DMS79 treated with DMSO at 0.1 percent for 48 hours (cell line): ENCODE results near the gene RPS4Y1.
"Not testable (repeated sequence)": the region's sequence is repeated elsewhere in the genome, so short reads cannot be mapped to it uniquely, and the experiment has no call there.

Experiments used
- DNase-seq: peaks from one replicate; lab custom pipeline; 2025; lab: John Stamatoyannopoulos, UW

The RPS4Y1 gene

DNA sequence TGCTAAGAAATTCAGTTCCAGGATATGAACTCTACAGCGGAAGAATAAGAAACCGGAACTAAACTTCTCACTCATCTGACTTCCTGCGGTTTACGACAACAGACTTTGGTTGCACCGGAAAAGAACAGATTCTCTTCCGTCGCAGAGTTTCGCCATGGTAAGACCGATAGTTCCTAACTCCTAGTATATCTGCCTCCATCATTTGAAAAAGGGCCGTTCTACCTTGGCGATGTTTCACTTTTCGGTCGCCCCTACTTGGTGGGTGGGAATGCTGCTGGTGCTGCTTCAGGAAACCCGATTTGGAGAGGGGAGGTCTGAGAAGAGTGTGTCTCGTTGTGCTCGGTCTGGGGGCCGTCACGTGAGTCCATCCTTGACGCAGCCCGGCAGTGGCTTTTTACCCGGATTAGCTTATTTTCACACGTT lies at the start of gene RPS4Y1:
Gene RPS4Y1, plus strand, starts transcription at position 132 of the 423 bp plus-strand sequence. Its CDS starts 23 bp downstream, at position 155.
- peak; percentile 21 for DNase-seq

DNA sequence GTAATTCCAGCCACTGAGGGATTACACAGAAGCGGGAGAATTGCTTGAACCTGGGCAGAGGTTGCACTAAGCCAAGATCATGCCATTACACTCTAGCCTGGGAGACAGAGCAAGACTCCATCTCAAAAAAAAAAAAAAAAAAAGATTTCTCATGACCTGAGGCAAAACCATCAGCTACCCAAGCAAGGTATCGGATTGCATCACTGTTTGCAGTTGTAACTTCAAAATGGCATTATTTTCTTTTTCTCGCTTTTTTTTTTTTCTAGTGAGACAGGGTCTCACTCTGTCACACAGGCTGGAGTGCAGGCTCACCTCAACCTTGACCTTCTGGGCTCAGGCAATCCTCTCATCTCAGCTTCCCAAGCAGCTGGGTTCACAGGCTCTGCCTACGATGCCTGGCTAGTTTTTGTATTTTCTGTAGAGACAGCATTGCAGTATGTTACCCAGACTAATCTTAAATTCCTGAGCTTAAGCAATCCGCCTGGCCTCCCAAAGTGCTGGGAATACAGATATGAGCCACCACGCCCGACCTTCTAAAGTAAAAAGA lies 44.4 kb upstream of the RPS4Y1 start:
- DNase-seq: no peak

DNA sequence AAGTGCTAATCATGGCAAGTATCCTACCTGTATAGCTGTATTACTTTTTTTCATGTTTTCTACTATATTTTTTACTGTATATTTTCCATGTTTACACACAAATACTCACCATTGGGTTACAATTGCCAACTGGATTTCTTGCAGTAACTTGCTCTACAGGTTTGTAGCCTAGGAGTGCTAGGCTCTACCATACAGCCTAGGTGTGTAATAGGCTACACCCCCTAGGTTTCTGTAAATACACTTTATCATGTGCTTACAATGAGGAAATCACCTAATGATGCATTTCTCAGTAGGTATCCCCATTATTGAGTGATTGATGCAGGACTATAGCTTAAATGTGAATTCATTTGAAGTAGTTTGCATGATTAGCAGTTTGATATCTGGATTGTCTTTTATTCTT lies 43.4 kb upstream of the RPS4Y1 start:
- no peak for DNase-seq

DNA sequence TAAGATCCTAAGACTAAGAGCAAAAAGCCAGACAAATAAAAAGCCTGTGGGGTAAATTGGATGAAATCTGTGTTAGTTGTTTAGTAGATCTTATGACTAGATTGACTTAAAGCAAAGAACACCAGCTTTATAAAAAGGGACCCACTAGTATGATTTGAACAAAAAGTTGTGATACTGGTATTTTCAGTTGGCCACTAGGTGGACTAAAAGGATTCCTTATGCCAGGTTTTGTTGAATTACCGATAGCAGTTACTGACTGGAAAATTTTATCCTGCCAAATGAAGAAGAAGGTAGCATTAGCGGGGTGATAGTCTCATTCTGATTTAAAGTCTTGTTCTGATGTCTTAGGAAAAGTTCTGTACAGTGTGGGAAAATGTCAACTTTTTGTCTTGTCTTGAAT lies 41.2 kb upstream of the RPS4Y1 start:
- no peak for DNase-seq

DNA sequence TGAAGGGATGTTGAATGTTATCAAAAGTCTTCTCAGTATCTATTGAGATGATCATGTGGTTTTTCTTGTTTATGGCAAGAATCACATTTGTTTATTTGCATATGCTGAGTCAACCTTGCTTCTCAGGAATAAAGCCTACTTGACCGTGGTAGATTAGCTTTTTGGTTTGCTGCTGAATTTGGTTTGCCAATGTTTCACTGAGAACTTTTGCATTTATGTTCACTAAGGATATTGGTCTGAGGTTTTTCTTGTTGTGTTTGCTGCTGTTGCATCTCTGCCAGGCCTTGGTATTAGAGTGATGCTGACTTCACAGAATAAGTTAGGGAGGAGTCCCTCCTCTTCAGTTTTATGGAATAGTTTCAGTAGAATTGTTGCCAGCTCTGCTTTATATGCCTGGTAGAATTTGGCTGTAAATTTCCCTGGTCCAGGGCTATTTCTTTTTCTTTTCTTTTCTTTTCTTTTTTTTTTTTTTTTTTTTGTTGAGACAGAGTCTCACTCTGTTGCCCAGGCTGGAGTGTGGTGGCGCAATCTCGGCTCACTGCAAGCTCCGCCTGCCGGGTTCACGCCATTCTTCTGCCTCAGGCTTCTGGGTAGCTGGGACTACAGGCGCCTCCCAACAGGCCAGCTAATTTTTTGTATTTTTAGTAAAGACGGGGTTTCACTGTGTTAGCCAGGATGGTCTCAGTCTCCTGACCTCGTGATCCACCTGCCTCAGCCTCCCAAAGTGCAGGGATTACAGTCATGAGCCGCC lies 24.1 kb upstream of the RPS4Y1 start:
- DNase-seq: not testable (repeated sequence)

DNA sequence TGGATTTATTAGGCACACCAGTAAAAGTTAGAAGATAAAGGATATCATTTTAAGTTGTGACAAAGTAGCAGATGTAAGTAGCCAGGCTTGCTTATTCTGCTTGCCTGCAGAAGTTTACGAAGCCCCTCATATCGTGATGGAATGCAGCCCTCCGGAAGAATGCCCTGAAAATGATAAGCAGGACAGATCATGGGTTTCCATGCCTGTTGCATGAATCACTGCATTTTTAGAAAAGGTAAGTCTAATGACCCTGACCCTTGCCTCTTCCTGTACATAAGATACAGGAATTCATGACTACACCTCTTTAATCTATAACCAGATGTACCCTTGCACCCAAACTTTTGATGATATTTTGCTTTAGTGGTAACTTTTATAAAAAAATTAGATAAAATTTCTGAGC lies 16.9 kb upstream of the RPS4Y1 start:
- no peak for DNase-seq

DNA sequence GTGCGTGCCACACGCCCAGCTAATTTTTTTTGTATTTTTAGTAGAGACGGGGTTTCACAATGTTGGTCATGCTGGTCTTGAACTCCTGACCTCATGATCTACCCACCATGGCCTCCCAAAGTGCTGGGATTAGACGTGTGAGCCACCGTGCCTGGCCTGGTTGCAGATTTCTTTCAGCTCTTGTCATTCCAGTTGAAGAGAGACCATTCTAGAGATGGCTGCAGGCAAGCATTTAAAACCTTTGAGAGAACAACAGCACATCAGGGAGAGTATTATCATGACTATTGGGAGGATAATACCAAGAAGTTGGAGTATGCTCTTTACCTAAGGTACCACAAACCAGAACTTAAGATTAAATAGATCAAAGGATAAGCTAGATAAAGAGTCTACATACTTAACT lies 12.9 kb upstream of the RPS4Y1 start:
- no peak for DNase-seq

DNA sequence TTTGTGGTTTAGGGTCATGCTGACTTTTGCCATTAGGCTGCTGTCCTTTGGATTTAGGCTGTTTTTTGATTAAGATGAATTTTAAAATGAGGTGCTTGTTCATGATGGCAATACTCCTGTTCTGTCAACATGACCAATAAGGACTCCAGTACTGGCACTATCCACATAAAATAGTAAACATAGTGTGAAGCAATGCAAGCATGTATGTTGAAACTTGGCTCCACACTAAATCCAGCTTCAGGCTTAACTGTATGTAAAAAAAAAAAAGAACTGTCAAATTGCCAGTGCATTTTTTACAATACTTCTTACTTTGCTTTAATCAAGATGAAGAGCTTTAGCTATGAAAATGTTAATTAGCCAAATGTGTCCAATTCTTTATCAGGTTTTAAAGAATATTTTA lies 6.2 kb upstream of the RPS4Y1 start:
- no peak for DNase-seq

DNA sequence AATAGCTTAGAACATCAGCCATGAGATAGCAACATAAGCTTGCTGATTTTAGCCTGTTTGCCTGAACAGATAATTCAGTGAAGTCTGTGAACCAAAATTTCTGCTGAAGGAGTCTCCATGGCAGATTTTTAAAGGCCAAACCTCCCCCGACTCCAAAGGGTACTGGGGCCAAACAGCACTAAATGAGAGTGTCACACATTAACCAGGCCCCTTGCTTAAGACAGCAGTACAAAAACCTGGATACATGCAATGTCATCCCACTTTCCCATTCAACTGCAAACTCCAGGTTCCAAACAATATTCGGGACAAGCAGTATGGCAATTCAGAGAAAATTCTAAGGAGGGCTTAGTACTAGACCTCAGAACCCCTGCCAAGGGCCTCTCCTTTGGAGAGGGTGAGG lies 4.3 kb upstream of the RPS4Y1 start:
- no peak for DNase-seq

DNA sequence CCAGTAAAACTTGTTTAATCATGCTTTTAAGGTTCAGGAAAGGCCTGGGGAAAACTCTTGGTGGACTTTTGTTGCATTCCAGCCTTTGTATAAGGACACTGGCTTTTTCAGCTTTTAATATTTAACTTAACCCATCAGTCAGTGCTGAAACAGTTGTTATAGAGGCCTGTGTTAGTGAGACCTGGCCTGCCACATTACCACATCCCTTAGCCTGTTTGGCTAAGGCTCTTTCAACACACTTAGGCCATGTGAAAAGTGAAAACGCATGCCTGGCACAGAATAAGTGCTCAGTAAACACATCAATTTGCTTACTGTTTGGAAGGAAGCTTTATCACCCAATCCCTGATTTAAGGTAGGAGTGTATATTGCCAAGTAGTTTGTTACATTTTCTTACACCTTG lies 3.5 kb upstream of the RPS4Y1 start:
- DNase-seq: no peak

DNA sequence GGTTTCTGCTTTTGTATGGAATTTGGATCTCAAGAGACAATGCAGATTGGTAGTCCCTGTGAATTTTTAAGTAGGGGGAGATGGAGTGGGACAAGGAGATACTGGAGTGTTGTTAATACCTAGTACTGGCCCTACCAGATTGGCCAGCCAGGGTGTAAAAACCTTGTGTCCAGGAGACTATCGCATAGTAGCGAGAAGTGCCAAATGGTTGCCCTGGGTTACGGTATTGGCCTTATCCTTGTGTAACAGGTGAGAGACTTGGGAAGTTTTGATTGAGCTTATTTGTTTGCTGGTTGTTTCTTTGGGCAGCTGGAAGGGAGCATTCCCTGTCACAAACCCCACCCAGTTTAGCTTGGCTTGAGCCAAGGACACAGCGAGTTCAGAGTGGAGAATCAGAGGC lies 5.4 kb downstream of the RPS4Y1 start:
- no peak for DNase-seq

DNA sequence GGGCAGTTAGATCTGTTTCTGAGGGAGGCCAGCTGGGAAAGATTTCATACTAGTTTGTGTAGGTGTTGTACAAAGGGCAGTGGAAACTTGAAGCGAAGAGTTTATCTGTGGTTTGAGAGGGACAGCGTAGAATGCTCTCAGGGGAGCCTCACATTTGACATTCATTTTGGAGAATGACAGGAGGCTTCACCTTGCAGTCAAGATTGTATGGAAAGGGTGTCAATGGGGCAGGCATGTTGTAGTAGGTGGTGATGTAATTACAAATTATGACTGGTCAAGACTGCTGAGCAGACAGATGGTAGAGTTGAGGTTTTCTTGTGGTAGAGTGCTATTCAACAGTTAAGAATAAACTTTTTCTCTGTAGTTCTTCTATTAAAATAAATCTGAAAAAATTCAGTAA lies 7.0 kb downstream of the RPS4Y1 start:
- no peak for DNase-seq

DNA sequence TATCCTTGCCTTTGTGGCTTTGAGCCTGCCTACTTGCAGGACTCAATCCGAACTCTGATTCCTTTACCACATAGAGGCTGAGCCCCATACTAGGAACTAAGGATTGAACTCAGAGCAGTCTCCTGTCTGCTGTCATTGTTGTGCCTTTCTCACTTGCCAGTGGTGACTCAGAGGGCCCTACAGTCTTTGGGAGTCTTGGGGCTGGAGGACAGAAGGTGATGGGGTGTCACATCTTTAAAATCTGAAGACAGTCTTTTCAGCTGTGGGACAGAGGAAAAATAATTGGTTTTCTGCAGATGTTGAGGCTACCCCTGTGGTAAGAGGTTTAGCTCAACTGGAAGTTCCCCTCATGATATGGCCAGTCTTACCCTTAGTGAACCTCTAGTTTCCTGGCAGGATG lies 8.0 kb downstream of the RPS4Y1 start:
- DNase-seq: no peak

DNA sequence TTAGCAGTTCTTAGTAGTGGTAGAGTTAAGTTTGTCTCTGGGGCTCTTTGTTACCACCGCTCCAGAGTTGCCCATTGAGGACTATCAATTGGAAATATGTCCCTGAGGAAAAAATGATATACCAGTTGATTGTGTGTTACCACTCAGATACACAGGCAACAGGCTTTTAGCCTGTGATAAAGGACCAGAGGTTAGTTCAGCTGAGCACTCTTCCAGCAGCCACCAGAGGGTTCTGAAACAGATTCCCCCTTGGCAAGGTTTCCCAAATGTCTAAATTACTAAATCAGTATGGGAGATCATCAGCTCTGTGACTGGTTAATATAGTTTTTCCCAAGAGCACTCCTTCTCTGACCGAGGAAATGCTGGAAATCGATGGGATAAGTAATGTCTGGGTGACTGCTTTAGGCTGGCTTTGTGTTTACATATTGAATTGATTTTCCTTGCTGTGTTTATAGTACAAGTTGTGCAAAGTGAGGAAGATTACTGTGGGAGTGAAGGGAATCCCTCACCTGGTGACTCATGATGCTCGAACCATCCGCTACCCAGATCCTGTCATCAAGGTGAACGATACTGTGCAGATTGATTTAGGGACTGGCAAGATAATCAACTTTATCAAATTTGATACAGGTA lies 12.9 kb downstream of the RPS4Y1 start:
- DNase-seq: no peak

DNA sequence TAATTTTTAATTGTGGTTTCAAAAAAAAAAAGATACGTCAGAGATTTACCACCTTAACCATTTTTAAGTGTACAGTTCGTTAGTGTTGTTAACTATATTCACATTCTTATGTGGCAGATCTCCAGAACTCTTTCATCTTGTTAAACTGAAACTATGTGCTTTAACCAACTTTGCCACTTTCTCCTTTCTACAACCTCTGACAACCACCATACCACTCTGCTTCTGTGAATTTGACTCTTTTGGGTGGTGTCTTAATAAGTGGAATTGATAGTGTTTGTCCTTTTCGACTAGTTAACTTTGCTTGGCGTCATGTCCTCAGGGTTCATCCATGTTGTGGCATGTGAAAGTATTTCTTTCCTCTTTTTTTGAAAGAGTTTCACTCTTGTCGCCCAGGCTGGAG lies 15.7 kb downstream of the RPS4Y1 start:
- DNase-seq: no peak

DNA sequence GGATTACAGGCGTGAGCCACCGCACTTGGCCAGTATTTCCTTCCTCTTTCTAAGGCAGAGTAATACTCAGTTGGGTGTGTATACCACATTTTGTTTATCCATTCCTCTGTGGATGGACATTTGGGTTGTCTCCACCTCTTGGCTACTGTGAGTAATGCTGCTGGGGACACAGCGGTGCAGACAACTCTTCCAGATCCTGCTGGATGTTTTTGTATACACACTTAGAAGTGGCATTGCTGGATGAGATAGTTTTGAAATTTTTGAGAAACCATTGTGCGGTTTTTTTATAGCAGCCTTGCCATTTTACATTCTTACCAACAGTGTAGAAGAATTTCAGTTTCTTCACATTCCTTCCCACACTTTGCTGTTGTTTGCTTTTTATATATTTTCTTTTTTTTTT lies 16.3 kb downstream of the RPS4Y1 start:
- DNase-seq: no peak

DNA sequence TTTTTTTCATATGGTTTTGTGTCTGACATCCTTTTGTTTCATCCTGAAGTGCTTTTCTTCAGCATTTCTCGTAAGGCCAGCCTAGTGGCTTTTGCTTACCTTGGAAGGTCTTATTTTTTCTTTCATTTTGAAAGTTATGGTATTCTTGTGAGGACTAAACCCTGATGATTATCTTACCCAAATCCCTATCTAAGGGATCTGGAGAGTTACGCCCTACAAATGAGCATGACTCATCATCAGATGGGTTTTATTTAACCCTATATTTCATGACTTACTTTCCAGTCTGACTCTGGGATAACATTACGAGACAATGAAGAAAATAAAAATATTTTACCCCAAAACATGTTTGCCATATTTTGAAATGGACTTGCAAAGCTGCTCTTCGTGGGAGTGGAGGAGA lies 18.4 kb downstream of the RPS4Y1 start:
- DNase-seq: no peak

DNA sequence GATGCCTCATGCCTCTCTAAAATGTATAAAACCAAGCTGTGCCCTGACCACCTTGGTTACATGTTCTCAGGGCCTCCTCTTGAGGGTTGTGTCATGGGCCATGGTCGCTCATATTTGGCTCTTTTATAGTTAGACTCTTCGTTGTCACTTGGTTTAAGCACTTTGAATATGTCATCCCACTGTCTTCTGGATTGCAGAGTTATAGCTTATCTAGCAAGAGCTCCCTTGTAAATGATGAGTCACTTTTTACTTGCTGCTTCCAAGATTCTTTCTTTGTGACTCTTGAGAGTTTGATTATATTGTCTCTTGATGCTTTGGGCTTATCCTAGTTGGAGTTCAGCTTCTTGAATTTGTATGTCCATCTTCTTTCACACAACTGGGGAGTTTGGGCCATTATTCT lies 19.1 kb downstream of the RPS4Y1 start:
- DNase-seq: no peak

DNA sequence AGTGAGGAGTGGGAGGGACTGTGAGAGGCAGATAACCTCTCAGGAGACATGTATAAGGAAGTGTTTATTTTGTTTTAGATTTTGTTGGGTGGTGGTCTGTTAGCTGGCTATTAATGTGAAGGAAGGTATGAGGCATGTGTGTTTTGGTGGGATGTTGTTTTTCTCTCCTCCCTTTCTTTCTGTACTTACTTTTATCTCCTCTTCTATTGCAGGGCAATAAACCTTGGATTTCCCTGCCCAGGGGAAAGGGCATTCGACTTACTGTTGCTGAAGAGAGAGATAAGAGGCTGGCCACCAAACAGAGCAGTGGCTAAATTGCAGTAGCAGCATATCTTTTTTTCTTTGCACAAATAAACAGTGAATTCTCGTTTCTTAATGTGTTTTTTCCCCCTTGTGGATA lies 25.2 kb downstream of the RPS4Y1 start:
- DNase-seq: no peak

DNA sequence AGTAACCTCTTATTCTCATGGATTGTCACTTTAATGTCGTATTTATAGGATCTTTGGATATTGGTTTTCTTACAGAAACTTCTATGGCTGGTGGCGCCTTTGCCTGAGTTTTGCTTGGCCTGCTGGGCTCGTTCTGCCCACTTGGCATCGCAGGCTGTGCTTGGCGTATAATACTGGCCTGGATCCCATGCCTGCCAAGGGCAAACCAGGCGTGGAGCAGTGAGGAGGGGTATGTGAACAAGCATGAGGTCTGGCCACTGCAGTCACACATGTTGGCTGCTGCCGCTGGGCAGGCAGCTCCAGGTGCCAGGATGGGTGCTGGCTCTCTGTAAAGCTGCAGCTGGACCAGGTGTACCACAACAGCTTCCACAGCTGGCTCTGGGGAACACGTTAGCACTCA lies 26.1 kb downstream of the RPS4Y1 start:
- DNase-seq: no peak

DNA sequence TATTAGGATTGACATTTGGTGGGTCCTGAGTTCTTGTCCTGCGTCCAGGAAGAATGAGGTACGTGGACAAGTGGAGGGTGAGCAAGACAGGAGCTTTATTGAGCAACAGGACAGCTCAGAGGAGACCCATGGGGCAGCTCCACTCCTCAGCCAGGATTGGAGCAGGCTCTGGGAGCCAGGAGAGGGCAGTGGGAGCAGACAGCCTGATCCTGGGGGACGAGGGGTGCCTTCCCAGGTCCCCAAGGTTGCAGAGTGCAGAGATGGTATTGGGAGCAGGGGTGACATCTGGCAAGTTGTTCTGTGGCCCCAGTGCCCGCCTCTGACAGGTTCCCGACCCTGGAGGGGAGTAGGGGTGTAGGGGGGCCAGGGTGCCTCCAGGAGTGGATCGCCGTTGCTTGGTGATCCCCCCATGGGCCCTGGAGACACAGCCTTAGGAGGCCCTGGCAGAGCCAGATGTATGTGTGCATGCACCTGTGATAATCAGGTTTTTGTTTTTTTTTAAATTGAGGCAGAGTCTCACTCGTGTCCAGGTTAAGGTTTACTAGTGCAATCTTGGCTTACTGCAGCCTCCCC lies 26.7 kb downstream of the RPS4Y1 start:
- no peak for DNase-seq

DNA sequence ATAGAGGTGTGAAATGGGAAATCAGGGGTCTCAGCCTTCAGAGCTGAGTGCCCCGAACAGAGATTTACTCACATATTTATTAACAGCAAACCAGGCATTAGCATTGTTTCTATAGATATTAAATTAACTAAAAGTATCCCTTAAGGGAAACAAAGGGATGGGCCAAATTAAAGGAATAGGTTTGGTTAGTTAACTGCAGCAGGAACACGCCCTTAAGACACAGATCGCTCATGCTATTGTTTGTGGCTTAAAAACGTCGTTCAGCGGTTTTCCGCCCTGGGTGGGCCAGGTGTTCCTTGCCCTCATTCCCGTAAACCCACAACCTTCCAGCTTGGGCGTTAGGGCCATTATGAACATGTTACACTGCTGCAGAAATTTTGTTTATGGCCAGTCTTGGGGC lies 30.8 kb downstream of the RPS4Y1 start:
- not testable (repeated sequence) for DNase-seq

DNA sequence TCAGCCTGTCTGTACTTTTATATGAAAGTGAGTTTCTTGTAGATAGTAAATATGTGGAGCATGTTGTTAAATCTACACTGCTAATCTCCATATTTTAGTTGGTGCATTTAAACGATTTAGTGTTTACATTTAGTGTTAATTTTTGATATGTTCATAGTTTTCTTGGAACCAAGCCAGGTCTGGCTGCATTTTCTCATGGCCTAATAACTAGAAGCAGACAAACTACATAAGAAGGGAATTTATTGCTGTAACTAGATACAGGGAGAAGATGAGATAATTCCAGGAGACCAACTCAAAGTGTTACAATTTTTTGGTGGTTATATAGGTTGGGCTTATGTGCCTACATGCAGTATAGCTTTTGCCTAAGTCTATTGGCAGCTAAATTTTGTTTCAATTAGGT lies 32.8 kb downstream of the RPS4Y1 start:
- DNase-seq: no peak
